Measurements from ENCODE around the gene LINC00632. TPM values are rescaled to one million over a fixed set of nuclear protein-coding genes. Genes with fewer than 3 reads are reported as not detected.

The LINC00632 gene
- total RNA-seq, 1 donor from 2014 or later, result 0.07 TPM

- no peaks in the 10 kb centered on the region for H3K9me3 Mint-ChIP-seq
- H3K4me1 Mint-ChIP-seq, result no peaks in the 10 kb centered on the region
- ATAC-seq (ENCODE audit: low read depth) (no peak), DNase-seq (no peak)
- POLR2A ChIA-PET, result no interaction called here
- intact Hi-C loops (cut with micrococcal nuclease), result no loop called here
- H3K27ac Mint-ChIP-seq, result no peak overlapping the region
- H3K27me3 Mint-ChIP-seq, result peaks cover 2% of the 10 kb centered on the region
- CTCF ChIA-PET, result no interaction called here
- no peak for TF ChIP-seq CTCF (IDR thresholded peaks at IDR 0.05)
- H3K36me3 Mint-ChIP-seq (ENCODE audit: low read depth), result no peaks in the 10 kb centered on the region
- H3K4me3 Mint-ChIP-seq, result no peak overlapping the region
Measured at GRCh38 chrX:140713174-140713539, 3.6 kb downstream of the LINC00632 start.

- intact Hi-C loops (cut with micrococcal nuclease), result no loop called here
- H3K4me3 Mint-ChIP-seq, result no peak overlapping the region
- DNase-seq, result no peak
- no peaks in the 10 kb centered on the region for H3K4me1 Mint-ChIP-seq
- peaks cover 2% of the 10 kb centered on the region for H3K27me3 Mint-ChIP-seq
- H3K9me3 Mint-ChIP-seq, result no peaks in the 10 kb centered on the region
- no peak for ATAC-seq (ENCODE audit: low read depth)
- ChIA-PET POLR2A (no interaction called here), CTCF (no interaction called here)
- TF ChIP-seq CTCF (IDR thresholded peaks at IDR 0.05), result no peak
- no peak overlapping the region for H3K27ac Mint-ChIP-seq
- H3K36me3 Mint-ChIP-seq (ENCODE audit: low read depth), result no peaks in the 10 kb centered on the region
Measured at GRCh38 chrX:140715787-140716186, 6.2 kb downstream of the LINC00632 start.

- ATAC-seq (ENCODE audit: low read depth), result no peak
- Mint-ChIP-seq H3K4me1 (no peaks in the 10 kb centered on the region), H3K36me3 (ENCODE audit: low read depth) (no peaks in the 10 kb centered on the region), H3K9me3 (no peaks in the 10 kb centered on the region), H3K4me3 (no peak overlapping the region), H3K27ac (no peak overlapping the region), H3K27me3 (no peaks in the 10 kb centered on the region)
- POLR2A ChIA-PET, result no interaction called here
- DNase-seq, result no peak
- no peak for TF ChIP-seq CTCF (IDR thresholded peaks at IDR 0.05)
- intact Hi-C loops (cut with micrococcal nuclease), result no loop called here
- CTCF ChIA-PET, result no interaction called here
Measured at GRCh38 chrX:140723121-140723715, 13.7 kb downstream of the LINC00632 start.

- Mint-ChIP-seq H3K27me3 (no peaks in the 10 kb centered on the region), H3K27ac (no peak overlapping the region), H3K36me3 (ENCODE audit: low read depth) (no peaks in the 10 kb centered on the region), H3K9me3 (no peaks in the 10 kb centered on the region), H3K4me3 (no peak overlapping the region), H3K4me1 (no peaks in the 10 kb centered on the region)
- intact Hi-C loops (cut with micrococcal nuclease), result no loop called here
- ChIA-PET CTCF (no interaction called here), POLR2A (no interaction called here)
- ATAC-seq (ENCODE audit: low read depth) (no peak), DNase-seq (no peak)
- no peak for TF ChIP-seq CTCF (IDR thresholded peaks at IDR 0.05)
Measured at GRCh38 chrX:140724309-140724708, 14.8 kb downstream of the LINC00632 start.

GRCh38 chrX:140724736-140725135, 15.2 kb downstream of the LINC00632 start:
- H3K4me1 Mint-ChIP-seq, result no peaks in the 10 kb centered on the region
- no peaks in the 10 kb centered on the region for H3K9me3 Mint-ChIP-seq
- no peak overlapping the region for H3K27ac Mint-ChIP-seq
- POLR2A ChIA-PET, result no interaction called here
- TF ChIP-seq CTCF (IDR thresholded peaks at IDR 0.05), result no peak
- no peaks in the 10 kb centered on the region for H3K36me3 Mint-ChIP-seq (ENCODE audit: low read depth)
- ATAC-seq (ENCODE audit: low read depth) (no peak), DNase-seq (no peak)
- H3K27me3 Mint-ChIP-seq, result no peaks in the 10 kb centered on the region
- CTCF ChIA-PET, result no interaction called here
- intact Hi-C loops (cut with micrococcal nuclease), result no loop called here
- no peak overlapping the region for H3K4me3 Mint-ChIP-seq
